A204.1 (cell line): Measurements from ENCODE around the gene MID1IP1.

Experiments
- FAIRE-seq: peaks from 2 replicates; lab custom pipeline; 2012; peaks lifted over from hg19 to GRCh38; lab: Jason Lieb, UNC

Gene MID1IP1

DNA sequence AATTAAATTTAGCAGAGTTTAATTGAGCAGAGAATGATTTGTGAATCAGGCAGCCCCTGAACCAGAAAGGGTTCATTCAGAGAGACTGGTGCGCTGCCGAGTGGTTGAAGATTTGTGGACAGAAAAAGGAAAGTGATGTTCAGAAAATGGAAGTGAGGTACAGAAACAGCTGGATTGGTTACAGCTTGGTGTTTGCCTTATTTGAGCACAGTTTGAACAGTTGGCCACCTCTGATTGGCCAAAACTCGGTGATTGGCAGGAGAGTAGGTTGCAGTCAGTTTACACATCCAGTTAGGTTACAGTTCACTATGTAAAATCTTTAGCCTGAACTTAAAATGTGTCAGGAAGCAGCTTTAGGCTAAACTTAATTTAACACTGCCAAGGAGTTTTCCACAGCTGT lies 14.9 kb downstream of the MID1IP1 start:
- FAIRE-seq: no peak

DNA sequence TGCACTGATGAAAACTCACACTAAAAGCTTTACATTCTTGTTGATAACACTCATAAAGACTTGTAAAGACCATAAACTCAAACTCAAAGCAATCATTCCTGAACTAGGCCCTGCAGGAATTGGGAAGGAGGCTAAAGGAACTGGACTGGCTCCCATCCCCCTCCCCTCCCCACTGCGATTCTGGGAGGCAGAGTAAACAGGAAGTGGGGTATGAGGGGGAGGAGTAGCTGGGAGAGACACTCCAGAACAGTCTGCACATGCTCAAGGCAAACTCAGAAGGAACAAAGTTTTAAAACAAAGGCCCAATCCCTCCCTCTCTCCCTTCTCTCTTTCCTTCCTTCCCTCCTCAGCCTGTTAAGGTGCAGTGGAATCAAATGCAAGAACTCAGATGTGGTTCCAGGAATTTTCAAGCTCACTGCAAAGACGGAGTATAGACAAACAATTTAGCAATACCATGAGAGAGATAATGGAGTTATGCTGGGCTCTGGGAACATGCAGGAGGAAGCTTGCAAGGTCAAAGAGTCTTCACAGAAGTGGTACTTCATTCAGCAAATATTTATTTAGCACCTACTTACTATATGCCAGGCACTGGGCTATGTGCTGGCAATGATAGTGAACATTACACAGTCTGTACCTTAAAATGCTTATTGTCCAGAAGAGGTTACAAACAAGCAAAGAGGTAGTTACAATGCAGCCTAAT lies 15.9 kb downstream of the MID1IP1 start:
- no peak for FAIRE-seq

DNA sequence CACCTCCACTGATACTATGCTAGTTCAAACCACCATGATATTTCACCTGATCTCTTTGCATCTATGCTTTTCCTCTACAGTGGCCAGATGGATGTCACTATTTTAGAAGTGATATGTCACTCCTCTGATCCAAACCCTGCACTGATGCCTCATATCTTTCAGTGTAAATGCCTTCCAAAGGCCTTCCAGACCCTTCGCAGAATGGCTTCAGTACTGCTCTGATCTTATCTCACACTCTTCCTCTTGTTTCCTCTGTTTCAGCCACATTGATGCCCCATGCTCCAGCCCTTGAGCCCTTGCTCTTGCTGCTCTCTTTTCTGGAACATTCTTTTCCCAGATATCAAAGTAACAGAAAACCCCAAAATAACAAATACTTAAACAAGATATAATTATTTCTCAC lies 17.9 kb downstream of the MID1IP1 start:
- FAIRE-seq: no peak

DNA sequence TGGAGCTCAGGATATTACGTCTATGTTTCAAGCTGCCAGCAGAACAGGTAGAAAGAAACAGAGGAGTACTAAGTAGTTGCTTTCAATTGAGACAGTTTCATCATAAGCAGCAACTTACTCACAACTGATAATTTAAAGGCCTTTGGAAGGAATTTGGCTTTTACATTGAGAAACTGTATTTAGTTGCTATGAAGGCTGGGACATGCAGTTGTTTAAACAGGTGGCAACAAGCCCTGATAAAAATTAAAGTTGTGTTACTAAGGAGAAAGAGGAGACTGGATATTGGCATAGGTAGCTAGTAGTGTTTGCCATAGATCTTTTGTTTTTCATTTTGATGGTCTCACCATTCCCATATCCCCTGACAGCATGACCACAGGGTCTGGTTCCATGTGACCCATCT lies 18.4 kb downstream of the MID1IP1 start:
- FAIRE-seq: no peak

DNA sequence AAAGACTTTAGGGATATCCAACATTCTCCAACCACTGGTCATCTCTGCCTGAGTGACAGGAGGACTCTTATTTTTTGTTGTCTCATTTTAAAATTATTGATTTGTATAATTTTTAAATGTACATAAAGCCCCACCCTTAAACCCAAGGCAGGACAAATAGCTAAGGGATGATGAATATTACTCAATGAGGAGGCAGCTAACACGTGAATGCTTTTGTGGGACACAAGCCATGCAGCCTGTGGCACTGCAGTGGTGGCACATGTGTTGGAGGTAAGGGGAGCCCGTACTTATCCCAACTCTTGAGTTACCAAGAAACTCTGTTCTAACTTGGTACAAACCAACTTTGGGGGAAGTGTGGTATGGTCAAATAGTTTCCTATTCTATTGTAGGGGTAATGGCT lies 19.5 kb downstream of the MID1IP1 start:
- FAIRE-seq: no peak

DNA sequence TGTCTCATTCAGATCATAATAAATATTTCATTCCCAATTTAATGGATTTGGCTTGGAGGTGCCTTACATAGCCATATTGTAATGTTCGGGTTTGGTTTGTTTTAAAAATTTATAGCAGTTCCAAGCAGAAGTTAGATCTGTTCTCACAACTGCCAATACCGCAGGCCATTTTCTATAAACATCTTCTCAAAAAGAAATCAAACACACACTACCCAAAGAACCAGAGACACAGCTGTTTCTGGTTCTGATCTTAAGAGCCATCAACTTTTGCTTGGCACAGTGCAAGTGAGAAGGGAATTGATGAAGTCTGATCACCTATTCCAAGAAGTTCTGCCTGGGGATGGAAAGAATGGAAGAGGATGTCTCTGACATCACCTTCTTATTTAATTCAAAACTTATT lies 22.9 kb downstream of the MID1IP1 start:
- no peak for FAIRE-seq

DNA sequence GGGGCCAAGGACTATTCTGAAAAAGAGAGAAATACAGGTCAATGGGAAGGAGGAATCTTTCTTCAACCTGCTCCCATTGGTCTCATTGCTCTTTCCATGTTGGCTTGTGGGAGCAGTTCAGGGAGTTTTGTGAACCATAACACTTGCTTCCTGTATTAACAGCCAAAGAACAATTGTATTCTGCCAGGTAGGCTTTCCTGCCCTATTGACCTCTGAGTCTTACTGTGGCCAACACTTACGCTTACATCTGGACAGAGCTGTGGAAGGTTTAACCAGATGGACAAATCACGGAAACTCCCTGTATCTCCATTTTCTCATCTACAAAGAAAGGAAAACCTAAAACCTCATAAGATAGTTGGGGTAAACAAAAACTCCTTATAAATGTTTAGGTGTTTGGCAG lies 30.7 kb downstream of the MID1IP1 start:
- no peak for FAIRE-seq

DNA sequence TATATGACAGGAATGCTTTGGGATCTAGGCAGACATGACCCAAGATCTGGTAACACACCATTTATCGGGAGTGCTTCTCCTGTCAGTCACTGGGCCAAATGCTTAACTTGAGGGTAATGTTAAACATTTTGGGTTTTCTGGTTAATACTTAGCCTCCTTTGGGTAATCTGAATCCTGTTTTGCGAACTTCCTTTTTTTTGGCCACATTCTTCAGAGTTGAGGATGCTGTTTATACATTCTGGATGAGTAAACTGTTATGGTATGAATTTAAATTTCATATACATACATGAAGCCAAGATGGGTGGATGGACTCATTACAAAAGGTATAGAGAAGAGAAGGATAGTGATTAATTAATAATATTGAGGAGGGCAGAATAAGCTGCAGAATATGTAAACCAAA lies 36.1 kb downstream of the MID1IP1 start:
- no peak for FAIRE-seq

DNA sequence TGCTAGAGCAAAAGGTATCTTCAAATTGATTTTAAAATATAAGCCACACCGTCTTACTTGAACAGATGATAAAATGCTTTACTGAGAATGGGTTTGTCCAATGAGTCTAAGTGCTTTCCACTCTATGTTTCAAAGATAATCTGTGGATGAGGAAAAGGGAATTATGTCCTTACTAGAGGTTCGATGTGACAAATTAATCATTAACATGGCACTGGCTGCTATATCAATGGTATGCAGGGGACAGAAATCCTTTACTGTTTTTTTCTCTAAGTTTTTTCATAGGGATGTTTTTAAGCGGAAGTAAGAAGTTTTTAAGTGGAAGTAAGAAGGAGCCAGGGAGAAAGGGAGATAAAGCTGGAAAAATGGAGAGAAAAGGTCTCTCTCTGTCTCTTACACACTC lies 38.0 kb downstream of the MID1IP1 start:
- FAIRE-seq: no peak

DNA sequence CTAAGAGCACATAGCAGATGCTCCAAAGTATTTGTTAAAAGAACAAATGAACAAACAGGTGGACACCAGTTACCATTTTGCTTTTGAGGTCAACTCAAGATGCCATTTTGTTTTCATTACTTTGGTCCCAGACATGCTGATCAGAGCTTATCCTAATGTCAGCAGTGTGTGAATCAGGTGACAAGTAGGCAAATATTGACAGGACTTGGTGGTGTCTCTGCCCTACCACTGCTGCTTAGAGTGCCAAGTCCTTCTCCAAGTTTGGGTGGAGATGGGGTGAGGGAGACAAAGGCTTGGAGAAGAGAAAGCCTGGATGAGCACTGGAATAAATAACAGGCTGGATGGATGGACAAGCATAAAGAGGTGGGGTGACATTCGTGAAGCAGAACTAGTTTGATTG lies 38.7 kb downstream of the MID1IP1 start:
- FAIRE-seq: no peak

DNA sequence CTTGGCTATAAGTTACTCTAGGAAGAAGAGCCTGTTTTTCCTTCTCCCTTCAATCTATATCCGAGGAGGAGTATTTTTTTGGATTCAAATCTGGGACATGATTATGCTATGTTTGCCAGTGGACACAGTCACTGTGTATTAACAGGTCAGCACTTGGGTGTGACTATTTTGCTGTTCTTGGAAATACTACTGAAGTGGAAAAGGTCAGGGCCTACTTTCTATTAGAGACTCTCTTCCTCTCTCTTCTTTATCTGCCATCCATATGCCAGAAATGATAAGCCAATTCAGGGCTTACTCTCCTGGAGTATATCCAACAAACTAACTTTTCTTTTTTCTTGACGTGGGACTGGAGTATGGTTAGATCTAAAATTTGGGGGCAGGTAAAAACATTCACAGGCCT lies 40.5 kb downstream of the MID1IP1 start:
- FAIRE-seq: no peak

DNA sequence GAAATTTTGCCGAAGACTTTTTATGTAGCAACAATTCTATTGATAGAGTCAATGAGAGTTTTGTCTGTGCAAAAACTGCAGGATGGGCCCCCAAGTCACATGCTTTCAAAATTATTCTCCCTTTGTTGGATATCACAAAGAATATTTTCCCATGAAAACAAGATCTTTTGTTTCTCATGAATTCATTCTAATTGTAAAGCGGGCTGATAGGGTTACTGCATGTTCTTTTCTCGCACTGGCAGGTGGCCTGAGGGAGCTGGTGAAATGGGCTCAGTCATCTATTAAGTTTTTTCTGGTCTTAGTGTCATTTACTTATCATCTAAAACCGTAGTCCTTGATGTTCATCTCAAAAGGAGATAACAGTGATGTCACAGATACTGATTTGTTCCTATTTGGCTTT lies 44.2 kb downstream of the MID1IP1 start:
- FAIRE-seq: no peak

DNA sequence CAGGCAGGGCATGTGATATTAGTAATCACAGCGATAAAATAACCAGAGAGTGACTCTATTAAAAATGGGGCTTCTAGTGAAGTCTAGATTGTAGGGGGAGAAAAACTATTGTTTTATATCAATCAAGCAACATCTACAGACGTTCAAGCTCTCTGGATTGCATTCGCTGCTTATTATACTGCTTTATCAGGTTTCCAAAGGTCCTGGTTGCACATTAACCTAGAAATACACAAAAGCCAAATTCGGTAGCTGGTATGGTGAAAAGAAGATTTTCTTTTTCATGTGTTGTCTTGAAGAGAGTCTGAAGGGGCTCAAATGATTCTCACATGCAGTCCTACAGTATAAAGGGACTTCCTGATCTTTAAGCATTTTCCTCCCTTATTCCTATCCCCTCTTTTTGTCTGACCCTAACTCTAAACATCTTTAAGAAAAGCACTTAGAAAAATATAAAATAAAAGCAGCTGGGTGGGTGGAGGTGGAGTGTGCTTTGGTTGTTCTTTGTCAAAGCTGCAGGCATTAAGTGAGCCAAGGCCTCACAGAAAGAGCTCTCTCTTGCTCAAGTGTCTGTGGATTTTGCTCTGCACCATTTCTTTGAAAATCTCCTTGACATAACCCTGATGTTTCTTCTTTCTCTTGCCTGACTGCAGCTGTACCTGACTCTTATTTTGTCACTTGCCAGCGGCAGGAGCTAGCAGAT lies 46.1 kb downstream of the MID1IP1 start:
- no peak for FAIRE-seq

DNA sequence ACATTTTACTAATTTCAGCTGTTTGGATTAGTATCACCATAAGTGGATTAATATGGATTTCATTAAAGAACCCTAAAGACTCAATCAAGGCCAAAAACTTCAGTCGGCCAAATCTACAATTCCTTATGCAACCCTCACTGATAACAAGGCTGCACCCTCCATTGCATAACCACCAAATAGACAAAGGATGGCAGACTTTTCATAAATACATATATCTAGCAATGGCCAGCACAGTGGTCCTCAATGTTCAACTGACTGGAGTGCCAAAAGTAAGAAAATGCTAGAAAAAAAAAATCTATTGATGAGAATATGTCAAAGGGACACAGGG lies 46.6 kb downstream of the MID1IP1 start:
- FAIRE-seq: no peak

DNA sequence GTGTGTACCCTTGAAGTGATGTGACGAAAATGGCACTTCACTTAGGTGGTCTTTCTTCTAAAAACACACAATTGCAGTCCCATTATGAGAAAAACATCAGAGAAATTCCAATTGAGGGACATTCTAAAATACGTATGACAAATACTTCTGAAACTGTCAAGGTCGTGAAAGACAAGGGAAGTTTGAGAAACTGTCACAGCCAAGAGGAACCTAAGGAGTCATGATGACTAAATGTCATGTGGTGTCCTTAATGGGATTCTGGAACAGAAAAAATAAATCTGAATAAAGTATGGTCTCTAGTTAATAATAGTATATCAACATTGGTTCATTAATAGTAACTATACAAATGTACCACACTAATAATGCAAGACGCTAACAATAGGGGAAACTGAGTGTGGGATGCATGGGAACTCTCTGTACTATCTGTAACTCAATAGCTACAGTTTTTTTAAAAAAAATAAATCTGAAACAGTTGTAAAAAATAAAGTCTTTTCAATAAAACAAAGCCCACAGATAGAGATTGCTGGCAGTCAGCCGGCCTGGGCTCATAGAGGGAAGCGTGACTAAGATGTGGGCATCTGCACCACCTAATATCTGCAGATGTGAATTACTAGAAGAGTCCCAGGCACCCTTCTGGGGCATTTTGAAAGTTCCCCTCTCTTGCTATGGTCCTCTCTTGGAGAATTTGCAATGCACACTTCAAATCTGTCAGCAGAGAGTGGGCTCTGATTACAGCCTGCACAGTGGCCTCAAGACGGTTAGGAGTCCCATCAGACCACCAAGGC lies 47.6 kb downstream of the MID1IP1 start:
- no peak for FAIRE-seq

DNA sequence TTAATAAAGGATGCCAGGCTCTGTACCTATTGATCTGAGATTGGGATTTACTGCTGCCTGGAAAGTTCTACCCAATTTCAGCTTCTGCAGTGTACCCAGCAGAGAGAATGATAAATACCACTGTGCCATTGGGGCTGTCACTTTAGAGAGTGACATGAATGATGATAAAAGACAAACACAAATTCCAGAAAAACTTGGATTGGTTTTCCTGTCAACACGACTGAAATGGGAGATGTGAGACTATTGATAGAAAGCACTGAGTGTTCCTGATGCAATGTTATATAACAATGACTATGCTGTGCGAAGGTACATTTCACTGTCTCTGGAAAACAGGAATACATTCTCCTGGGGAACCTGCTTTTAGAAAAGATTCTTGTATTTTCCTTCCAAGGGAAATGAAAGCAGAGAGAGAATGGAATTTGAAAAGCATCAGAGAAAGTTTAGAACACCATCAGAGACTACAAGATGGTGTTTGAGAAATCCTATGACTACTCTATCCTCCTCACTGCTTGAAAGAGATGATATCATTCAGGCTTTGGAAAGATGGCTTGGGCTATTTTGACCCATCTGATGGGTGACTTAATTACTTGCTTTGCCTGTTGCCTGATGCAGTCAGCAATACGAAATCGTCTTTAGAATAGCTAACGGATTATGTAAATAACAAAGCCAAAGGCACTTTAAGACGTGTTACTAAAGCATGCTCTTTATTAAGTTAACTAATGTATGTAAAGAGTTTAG lies 49.7 kb downstream of the MID1IP1 start:
- no peak for FAIRE-seq

DNA sequence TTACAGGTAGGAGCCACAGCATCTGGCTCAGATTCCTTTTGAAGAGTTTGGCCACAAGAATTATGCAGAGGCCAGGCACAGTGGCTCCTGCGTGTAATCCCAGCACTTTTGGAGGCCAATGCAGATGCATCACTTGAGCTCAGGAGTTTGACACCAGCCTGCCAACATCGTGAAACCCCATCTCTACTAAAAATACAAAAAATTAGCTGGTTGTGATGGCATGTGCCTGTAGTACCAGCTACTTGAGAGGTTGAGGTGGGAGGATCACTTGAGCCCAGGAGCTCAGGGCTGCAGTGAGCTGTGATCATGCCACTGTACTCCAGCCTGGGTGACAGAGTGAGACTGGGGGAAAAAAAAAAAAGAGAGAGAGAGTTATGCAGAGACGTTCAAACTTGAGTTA lies 53.0 kb downstream of the MID1IP1 start:
- no peak for FAIRE-seq
